GM10248 (cell line): Measurements from ENCODE around the gene UBE4B.

ENCODE experiments used
- CTCF ChIA-PET: fragments of 300-600 bp; sonication (Branson Sonifier 250); formaldehyde crosslinking; extraction: SDS; loops from one replicate; lab custom pipeline; 2021; ENCODE audit warnings: antibody characterized with exemption; lab: Yijun Ruan, JAX
- POLR2A ChIA-PET: fragments of 350-650 bp; sonication (Branson Sonifier 250); formaldehyde crosslinking; extraction: SDS; loops from one replicate; lab custom pipeline; 2020; ENCODE audit warnings: antibody characterized with exemption; lab: Yijun Ruan, JAX
- DNase-seq: peaks from one replicate; pipeline ENCODE4 v3.0.0; 2012; ENCODE audit errors: extremely low spot score
- CTCF ChIP-seq: IDR thresholded peaks from 2 replicates; pipeline ENCODE4 v1.5.1; 2012; ENCODE audit warnings: mild to moderate bottlenecking, low read depth; ENCODE audit errors: extremely low read depth, missing control alignments, control extremely low read depth

UBE4B gene

GRCh38 chr1:10050611-10051010 lies 17.9 kb downstream of the UBE4B start:
- TF ChIP-seq CTCF, result no peak
- DNase-seq, result no peak
- ChIA-PET POLR2A (interaction anchor here (0.7 kb wide), 1 partner anchor 174 kb away, joined by 3 read pairs; no protein-coding TSS in a partner anchor), CTCF (interaction anchor here (1.4 to 2.6 kb wide), 2 partner anchors 10 to 18 kb away, joined by 3 to 8 read pairs; partner anchors contain the start of gene UBE4B)

GRCh38 chr1:10051656-10052055 lies 18.9 kb downstream of the UBE4B start:
- DNase-seq, result no peak
- ChIA-PET POLR2A (no interaction called here), CTCF (interaction anchor here (2.6 kb wide), 1 partner anchor 9 kb away, joined by 8 read pairs; no protein-coding TSS in a partner anchor)
- TF ChIP-seq CTCF, result no peak

- no peak for DNase-seq
- TF ChIP-seq CTCF, result no peak
- ChIA-PET CTCF (interaction anchor here (2.6 kb wide), 1 partner anchor 8 kb away, joined by 8 read pairs; no protein-coding TSS in a partner anchor), POLR2A (no interaction called here)
These were observed 19.6 kb downstream of the UBE4B start for GRCh38 chr1:10052347-10052746.

- no peak for TF ChIP-seq CTCF
- ChIA-PET CTCF (interaction anchor here (1.6 kb wide), 1 partner anchor 10 kb away, joined by 3 read pairs; no protein-coding TSS in a partner anchor), POLR2A (no interaction called here)
- DNase-seq, result no peak
These were observed 21.7 kb downstream of the UBE4B start for GRCh38 chr1:10054465-10054864.

- ChIA-PET CTCF (interaction anchor here (1.2 kb wide), 1 partner anchor 438 kb away, joined by 3 read pairs; no protein-coding TSS in a partner anchor), POLR2A (no interaction called here)
These were observed 23.8 kb downstream of the UBE4B start for GRCh38 chr1:10056599-10056987.

GRCh38 chr1:10057343-10057742 lies 24.6 kb downstream of the UBE4B start:
- TF ChIP-seq CTCF, result no peak
- POLR2A ChIA-PET, result no interaction called here
- CTCF ChIA-PET, result interaction anchor here (1.2 to 1.8 kb wide), 2 partner anchors 10 to 437 kb away, joined by 3 to 5 read pairs; no protein-coding TSS in a partner anchor
- DNase-seq, result no peak

More at GRCh38 chr1:10056599-10056987, 23.8 kb downstream of the UBE4B start:
- DNase-seq, result peak; percentile 40
- no peak for TF ChIP-seq CTCF
